NOMO-1 treated with DMSO at 0.1 percent for 48 hours (cell line): Measurements from ENCODE around the gene SLC2A1.
A peak's percentile ranks its signal among the peaks of the same experiment; 100 is the strongest.
"Not testable (repeated sequence)": the region's sequence is repeated elsewhere in the genome, so short reads cannot be mapped to it uniquely, and the experiment has no call there.

Experiments
- DNase-seq: peaks from one replicate; lab custom pipeline; 2025; ENCODE audit not compliant: unreplicated experiment; lab: John Stamatoyannopoulos, UW

Gene SLC2A1

DNA sequence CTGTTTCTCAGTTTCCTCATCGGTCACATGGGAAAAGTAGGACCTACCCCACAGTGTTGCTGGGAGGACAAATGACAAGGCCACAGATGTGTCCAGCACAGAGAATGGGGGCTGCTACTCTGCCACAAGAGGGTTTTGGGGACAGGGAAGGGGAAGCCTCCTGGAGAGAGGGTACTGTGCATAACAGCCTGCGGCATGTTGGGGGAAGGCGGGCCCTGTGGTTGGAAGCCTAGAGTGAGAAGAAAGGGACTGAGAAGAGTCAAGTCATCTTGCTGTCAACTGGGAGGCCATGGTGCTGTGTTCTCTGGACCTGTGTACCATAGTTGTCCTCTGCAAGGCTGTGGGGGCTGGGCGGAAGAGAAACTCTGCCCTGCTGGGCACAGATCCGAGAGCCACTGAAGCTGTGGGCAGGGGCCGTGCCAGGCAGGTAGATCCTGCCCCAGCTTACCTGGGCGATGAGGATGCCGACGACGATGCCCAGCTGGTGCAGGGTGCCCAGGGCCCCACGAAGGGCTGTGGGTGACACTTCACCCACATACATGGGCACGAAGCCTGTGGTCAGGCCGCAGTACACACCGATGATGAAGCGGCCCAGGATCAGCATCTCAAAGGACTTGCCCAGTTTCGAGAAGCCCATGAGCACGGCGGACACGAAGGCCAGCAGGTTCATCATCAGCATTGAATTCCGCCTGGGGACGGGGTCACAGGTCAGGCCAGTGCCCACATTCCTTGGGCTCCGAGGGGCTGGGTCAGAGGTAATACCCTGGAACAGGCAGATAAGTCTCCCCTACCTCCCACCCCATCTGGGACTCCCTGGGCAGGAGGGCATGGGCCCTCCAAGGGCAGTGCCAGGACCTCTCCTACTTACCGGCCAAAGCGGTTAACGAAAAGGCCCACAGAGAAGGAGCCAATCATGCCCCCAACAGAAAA lies 28.2 kb downstream of the SLC2A1 start:
- no peak for DNase-seq

GRCh38 chr1:42929434-42930177 lies 29.1 kb downstream of the SLC2A1 start:
- no peak for DNase-seq

DNA sequence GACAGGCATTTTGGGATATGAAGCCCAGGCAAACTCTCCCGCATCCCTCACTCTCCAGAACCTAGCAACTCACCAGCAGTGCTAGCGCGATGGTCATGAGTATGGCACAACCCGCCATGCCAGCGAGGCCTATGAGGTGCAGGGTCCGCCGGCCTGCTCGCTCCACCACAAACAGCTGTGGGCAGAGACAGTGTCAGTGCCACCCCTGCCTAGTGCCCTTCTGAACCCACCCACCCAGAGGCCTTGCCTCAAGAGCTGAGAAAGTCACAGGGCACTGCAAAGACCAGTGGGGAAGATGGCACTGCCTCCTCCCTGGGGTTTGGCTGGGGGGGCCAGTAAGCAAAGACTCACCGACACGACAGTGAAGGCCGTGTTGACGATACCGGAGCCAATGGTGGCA lies 29.8 kb downstream of the SLC2A1 start:
- DNase-seq = no peak

DNA sequence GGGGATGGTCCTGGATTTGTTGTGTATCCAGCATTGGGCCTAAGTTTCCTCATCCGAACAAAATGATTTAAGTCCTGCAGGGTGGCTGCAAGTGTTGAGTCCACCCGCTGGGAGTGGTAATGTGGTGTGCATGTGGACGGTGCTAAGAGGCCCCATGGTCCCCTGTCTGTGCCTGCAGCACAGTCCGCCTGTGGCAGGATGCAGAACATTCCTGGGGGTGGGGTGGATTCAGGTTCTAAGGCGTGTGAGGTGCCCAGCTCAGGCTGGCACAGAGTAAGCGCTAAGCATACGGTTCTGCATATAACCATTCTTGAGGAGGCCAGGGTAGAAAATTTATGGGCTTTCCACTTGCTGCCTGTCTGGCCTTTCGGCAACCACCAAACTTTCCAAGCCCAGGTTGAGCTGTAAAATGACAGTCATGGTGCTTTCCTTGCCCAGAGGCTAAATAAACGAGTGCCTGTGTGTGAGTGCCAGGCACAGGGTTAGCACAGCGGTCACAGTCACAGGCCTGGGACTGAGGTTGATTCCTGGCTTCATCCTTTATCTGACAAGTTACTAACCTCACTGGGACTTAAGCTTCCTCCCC lies 30.7 kb downstream of the SLC2A1 start:
- DNase-seq = no peak

DNA sequence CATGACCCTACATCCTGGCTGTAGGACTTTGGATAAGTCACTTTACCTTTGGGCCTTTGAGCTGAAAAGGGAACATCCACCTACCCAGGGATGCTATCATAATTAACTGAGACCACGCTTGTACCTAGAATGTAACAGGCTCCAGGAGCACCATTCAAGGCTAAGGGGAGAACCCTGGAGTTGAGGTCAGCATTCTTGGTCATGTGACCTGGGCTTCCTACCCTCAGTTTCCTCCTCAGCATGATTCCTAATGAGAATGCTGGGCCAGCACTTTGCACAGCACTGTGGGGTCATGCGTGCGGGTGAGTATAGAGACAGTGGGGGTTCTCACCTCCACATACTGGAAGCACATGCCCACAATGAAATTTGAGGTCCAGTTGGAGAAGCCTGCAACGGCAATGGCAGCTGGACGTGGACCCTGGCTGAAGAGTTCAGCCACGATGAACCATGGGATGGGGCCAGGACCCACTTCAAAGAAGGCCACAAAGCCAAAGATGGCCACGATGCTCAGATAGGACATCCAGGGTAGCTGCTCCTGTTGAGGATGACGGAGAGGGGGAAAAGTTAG lies 31.3 kb downstream of the SLC2A1 start:
- DNase-seq = no peak

DNA sequence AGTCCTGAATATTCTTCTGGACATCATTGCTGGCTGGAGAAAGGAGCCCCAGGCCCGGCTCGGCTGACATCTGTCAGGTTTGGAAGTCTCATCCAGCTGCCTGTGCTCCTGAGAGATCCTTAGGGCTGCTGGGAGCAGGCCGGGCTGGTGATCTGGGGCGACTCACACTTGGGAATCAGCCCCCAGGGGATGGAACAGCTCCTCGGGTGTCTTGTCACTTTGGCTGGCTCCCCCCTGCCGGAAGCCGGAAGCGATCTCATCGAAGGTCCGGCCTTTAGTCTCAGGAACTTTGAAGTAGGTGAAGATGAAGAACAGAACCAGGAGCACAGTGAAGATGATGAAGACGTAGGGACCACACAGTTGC lies 31.8 kb downstream of the SLC2A1 start:
- no peak for DNase-seq

GRCh38 chr1:42926235-42926878 lies 32.3 kb downstream of the SLC2A1 start:
- no peak for DNase-seq

GRCh38 chr1:42924851-42925760 lies 33.6 kb downstream of the SLC2A1 start:
- no peak for DNase-seq

- DNase-seq = peak; percentile 86
Observed at GRCh38 chr1:42924082-42924850, 34.4 kb downstream of the SLC2A1 start.

GRCh38 chr1:42923367-42924081 lies 35.1 kb downstream of the SLC2A1 start:
- no peak for DNase-seq

- peak; percentile 67 for DNase-seq
Observed at GRCh38 chr1:42922687-42923366, 35.8 kb downstream of the SLC2A1 start.

- DNase-seq = no peak
Observed at GRCh38 chr1:42921769-42922168, 36.9 kb downstream of the SLC2A1 start.

DNA sequence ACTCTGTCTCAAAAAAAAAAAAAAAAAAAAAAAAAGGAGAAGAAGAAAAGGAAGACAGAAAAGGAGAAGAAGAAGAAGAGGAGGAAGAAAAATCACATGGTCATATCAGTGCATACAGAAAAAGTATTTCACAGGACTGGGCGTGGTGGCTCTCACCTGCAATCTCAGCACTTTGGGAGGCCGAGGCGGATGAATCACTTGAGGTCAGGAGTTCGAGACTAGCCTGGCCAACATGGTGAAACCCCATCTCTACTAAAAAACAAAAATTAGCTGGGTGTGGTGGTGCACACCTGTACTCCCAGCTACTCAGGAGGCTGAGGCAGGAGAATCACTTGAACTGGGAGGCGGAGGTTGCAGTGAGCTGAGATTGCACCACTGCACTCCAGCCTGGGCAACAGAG lies 39.0 kb downstream of the SLC2A1 start:
- not testable (repeated sequence) for DNase-seq

DNA sequence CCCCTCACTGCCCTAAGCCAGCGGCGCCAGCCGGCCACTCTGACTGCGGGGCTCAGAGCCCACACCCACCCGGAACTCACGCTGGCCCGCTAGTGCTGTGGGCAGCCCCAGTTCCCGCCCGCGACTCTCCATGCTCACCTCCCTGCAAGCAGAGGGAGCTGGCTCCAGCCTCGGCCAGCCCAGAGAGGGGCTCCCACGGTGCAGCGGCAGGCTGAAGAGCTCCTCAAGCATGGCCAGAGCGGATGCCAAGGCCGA lies 41.5 kb downstream of the SLC2A1 start:
- no peak for DNase-seq

DNA sequence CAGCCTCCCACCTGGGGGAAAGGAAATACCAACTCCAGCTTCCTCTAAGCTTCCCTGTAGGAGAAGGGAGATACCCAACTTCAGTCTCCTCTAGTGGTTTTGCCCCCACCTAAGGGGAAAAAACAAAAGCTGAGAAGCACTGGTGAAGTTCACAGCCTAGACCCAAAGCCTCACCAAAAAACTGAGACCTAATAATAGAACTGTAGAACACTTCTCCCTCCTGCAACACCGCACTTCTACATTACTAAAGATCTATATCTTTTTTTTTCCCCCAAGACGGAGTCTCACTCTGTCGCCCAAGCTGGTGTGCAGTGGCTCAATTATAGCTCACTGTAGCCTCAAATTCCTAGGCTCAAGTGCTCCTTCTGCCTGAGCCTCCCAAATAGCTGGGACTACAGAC lies 43.2 kb downstream of the SLC2A1 start:
- DNase-seq = no peak

- no peak for DNase-seq
Observed at GRCh38 chr1:42914092-42914627, 44.5 kb downstream of the SLC2A1 start.

DNA sequence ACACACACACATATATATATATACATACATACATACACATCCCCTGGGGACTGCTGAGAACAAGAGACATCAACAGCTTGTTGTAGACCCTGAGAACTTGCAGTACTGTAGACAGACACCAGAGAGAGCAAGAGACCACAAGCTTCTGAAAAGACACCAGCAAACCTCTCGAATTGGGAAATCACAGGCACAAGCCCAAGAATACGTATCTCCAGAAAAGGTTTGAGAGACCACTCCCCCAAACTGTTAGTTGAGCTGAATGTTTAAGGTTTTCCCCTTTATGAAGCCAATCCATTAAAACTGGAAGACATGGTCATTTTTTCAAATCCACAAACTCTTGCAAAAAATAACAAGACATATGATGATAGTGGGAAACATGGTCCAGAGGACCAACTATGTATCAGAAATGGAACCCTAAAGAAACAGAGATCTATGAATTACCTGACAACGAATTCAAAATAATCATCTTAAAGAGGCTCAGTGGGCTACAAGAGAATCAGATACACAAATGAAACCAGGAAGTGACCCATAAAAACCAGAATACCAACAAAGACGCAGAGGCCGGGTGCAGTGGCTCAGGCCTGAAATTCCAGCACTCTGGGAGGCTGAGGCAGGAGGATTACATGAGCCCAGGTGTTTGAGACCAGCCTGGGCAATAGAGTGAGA lies 45.1 kb downstream of the SLC2A1 start:
- peak; percentile 77 for DNase-seq

GRCh38 chr1:42910985-42911384 lies 47.7 kb downstream of the SLC2A1 start:
- DNase-seq = no peak
